ENCODE measurements around the gene CROCC2. TPM values are rescaled to one million over a fixed set of nuclear protein-coding genes. Genes with fewer than 3 reads are reported as not detected.
A peak's percentile ranks its signal among the peaks of the same experiment; 100 is the strongest.

CROCC2 gene
- polyA plus RNA-seq, 1 of the 3 experiments (the other 2 are of a cell fraction) = not detected

- H3K4me2 ChIP-seq = no peak overlapping the region
- no peaks in the 10 kb centered on the region for H3K9me3 ChIP-seq
- 79% methylated on average over 12 of the region's 19 CpGs for WGBS (ENCODE audit: low lambda C conversion rate)
- no peaks in the 10 kb centered on the region for H3K36me3 ChIP-seq (replicated peaks in 1 of 2; ENCODE audit: control insufficient read depth in 1 of 2, insufficient read depth in 2 of 2, low read length in 1 of 2)
- H3K9me2 ChIP-seq = no peaks in the 10 kb centered on the region
- no peak overlapping the region for H3K27ac ChIP-seq (ENCODE audit: low read depth in 2 of 2, low read length in 1 of 2)
- H3K4me3 ChIP-seq (ENCODE audit: low read depth in 2 of 2, low read length in 1 of 2) = no peak overlapping the region
- H4K20me1 ChIP-seq (ENCODE audit: insufficient read depth) = no peaks in the 10 kb centered on the region
- H3K79me2 ChIP-seq (ENCODE audit: insufficient read depth) = no peaks in the 10 kb centered on the region
- TF ChIP-seq FOXJ3 (CRISPR knock-in tag; IDR thresholded peaks at IDR 0.05) = no peak
- no peak for TF ChIP-seq RFX5 (IDR thresholded peaks at IDR 0.05; ENCODE audit: low read length)
- no peak for TF ChIP-seq GABPA (IDR thresholded peaks at IDR 0.05; ENCODE audit: low read depth)
- no peak for TF ChIP-seq NRF1 (IDR thresholded peaks at IDR 0.05; ENCODE audit: low read depth, low read length)
- TF ChIP-seq ELF1 (IDR thresholded peaks at IDR 0.05) = no peak
- no peak for TF ChIP-seq MEF2A (IDR thresholded peaks at IDR 0.05; ENCODE audit: borderline replicate concordance, low read depth)
- no peak for TF ChIP-seq NFIC (IDR thresholded peaks at IDR 0.05; ENCODE audit: borderline replicate concordance)
- TF ChIP-seq TCF12 (IDR thresholded peaks at IDR 0.05) = no peak
- TF ChIP-seq RAD21 (IDR thresholded peaks at IDR 0.05; ENCODE audit: low read length) = no peak
- peaks cover 7 to 40% of the 10 kb centered on the region in 2 experiments; a peak in 2 of 4 replicates for H3K4me1 ChIP-seq (ENCODE audit: control insufficient read depth in 1 of 2, insufficient read depth in 2 of 2, low read depth in 1 of 2, low read length in 1 of 2)
- H3K27me3 ChIP-seq (ENCODE audit: insufficient read depth) = no peaks in the 10 kb centered on the region
- POLR2A ChIA-PET = no interaction called here
- CTCF ChIA-PET = interaction anchor here (1.9 to 2.6 kb wide), 2 partner anchors 65 to 160 kb away, joined by 6 to 7 read pairs; no protein-coding TSS in a partner anchor
- H2AFZ ChIP-seq (ENCODE audit: low read depth) = no peak overlapping the region
- no peak overlapping the region for H3K9ac ChIP-seq
- peak; percentile 34 for DNase-seq
- no peaks in the 10 kb centered on the region for H3F3A ChIP-seq (replicated peaks; ENCODE audit: insufficient read depth)
Observed at GRCh38 chr2:240919161-240919781, 13.1 kb downstream of the CROCC2 start.

DNA sequence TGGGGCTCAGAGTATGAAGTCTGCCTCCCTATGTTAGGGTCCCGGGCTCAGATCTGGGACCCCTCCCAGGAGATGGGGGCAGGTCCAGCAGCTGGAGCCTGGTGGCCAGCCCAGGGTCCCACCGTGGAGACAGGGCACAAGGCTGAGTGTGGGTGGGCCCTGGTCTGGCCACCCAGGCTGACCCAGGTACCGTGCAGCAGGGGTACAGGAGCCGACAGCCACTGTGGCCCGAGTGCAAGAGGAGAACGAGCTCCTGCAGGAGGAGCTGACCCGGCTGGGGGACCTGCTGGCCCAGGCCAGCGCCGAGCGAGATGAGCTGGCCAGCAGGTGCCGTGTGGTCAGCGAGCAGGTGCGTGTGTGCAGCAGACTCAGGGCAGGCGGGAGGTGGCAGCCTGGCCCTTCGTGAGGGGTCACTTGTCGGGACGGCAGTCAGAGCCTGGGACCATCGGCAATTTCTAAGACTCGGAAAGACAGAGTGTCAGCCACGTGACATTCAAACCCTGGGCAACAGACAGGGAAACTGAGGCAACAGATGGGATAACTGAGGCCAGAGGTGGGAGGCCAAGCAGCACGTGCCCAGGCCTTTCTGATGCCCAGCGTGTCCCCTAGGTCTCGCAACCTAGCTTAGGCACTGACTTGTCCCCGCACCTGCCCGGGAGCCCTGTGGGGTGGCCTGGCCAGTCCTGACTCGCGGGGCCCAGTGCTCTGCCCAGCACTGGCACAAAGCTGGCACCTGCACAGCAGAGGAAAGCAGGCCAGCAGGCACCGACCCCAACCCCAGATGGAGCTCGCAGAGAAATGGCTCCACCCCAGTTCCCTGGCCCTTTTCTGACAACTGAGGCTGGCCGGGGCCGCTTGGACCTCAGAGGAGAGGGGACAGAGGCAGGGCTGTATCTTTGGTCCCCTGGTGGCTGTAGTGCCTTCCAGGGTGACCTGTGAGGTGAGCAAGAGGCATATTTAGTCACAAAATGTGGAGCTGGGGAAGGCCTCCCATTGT lies 13.9 kb downstream of the CROCC2 start:
- Histone ChIP-seq H3K27me3 (ENCODE audit: insufficient read depth) (no peaks in the 10 kb centered on the region), H3K9me2 (no peaks in the 10 kb centered on the region), H3F3A (replicated peaks; ENCODE audit: insufficient read depth) (no peaks in the 10 kb centered on the region), H3K9me3 (no peaks in the 10 kb centered on the region), H2AFZ (ENCODE audit: low read depth) (no peak overlapping the region), H4K20me1 (ENCODE audit: insufficient read depth) (no peaks in the 10 kb centered on the region), H3K9ac (no peak overlapping the region), H3K4me2 (no peak overlapping the region), H3K4me3 (ENCODE audit: low read depth in 2 of 2, low read length in 1 of 2) (no peak overlapping the region), H3K27ac (ENCODE audit: low read depth in 2 of 2, low read length in 1 of 2) (no peak overlapping the region), H3K36me3 (replicated peaks in 1 of 2; ENCODE audit: control insufficient read depth in 1 of 2, insufficient read depth in 2 of 2, low read length in 1 of 2) (no peaks in the 10 kb centered on the region), H3K4me1 (ENCODE audit: control insufficient read depth in 1 of 2, insufficient read depth in 2 of 2, low read depth in 1 of 2, low read length in 1 of 2) (peaks cover 7 to 35% of the 10 kb centered on the region in 2 experiments; a peak in 2 of 4 replicates), H3K79me2 (ENCODE audit: insufficient read depth) (no peaks in the 10 kb centered on the region)
- ChIA-PET POLR2A (no interaction called here), CTCF (interaction anchor here (1.0 to 2.6 kb wide), 3 partner anchors 64 to 159 kb away, joined by 3 to 7 read pairs (median 6); no protein-coding TSS in a partner anchor)
- peak; percentile 21 for DNase-seq
- WGBS (ENCODE audit: low lambda C conversion rate) = 94% methylated on average over 21 of the region's 31 CpGs
- TF ChIP-seq MEF2A (IDR thresholded peaks at IDR 0.05; ENCODE audit: borderline replicate concordance, low read depth) = no peak
- TF ChIP-seq GATA2 (CRISPR knock-in tag; IDR thresholded peaks at IDR 0.05) = no peak
- no peak for TF ChIP-seq TEAD4 (IDR thresholded peaks at IDR 0.05; ENCODE audit: borderline replicate concordance, insufficient read depth)
- TF ChIP-seq, protein P1, sequence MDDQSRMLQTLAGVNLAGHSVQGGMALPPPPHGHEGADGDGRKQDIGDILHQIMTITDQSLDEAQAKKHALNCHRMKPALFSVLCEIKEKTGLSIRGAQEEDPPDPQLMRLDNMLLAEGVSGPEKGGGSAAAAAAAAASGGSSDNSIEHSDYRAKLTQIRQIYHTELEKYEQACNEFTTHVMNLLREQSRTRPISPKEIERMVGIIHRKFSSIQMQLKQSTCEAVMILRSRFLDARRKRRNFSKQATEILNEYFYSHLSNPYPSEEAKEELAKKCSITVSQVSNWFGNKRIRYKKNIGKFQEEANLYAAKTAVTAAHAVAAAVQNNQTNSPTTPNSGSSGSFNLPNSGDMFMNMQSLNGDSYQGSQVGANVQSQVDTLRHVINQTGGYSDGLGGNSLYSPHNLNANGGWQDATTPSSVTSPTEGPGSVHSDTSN (IDR thresholded peaks at IDR 0.05) = no peak
- no peak for TF ChIP-seq RAD21 (IDR thresholded peaks at IDR 0.05; ENCODE audit: low read length)
- TF ChIP-seq, protein P2, sequence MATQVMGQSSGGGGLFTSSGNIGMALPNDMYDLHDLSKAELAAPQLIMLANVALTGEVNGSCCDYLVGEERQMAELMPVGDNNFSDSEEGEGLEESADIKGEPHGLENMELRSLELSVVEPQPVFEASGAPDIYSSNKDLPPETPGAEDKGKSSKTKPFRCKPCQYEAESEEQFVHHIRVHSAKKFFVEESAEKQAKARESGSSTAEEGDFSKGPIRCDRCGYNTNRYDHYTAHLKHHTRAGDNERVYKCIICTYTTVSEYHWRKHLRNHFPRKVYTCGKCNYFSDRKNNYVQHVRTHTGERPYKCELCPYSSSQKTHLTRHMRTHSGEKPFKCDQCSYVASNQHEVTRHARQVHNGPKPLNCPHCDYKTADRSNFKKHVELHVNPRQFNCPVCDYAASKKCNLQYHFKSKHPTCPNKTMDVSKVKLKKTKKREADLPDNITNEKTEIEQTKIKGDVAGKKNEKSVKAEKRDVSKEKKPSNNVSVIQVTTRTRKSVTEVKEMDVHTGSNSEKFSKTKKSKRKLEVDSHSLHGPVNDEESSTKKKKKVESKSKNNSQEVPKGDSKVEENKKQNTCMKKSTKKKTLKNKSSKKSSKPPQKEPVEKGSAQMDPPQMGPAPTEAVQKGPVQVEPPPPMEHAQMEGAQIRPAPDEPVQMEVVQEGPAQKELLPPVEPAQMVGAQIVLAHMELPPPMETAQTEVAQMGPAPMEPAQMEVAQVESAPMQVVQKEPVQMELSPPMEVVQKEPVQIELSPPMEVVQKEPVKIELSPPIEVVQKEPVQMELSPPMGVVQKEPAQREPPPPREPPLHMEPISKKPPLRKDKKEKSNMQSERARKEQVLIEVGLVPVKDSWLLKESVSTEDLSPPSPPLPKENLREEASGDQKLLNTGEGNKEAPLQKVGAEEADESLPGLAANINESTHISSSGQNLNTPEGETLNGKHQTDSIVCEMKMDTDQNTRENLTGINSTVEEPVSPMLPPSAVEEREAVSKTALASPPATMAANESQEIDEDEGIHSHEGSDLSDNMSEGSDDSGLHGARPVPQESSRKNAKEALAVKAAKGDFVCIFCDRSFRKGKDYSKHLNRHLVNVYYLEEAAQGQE (IDR thresholded peaks at IDR 0.05; ENCODE audit: low read depth, low read length) = no peak
- no peak for TF ChIP-seq NFIC (IDR thresholded peaks at IDR 0.05; ENCODE audit: borderline replicate concordance)
- TF ChIP-seq IRF3 (IDR thresholded peaks at IDR 0.05; ENCODE audit: low read depth, low read length) = no peak
- TF ChIP-seq, protein P3, sequence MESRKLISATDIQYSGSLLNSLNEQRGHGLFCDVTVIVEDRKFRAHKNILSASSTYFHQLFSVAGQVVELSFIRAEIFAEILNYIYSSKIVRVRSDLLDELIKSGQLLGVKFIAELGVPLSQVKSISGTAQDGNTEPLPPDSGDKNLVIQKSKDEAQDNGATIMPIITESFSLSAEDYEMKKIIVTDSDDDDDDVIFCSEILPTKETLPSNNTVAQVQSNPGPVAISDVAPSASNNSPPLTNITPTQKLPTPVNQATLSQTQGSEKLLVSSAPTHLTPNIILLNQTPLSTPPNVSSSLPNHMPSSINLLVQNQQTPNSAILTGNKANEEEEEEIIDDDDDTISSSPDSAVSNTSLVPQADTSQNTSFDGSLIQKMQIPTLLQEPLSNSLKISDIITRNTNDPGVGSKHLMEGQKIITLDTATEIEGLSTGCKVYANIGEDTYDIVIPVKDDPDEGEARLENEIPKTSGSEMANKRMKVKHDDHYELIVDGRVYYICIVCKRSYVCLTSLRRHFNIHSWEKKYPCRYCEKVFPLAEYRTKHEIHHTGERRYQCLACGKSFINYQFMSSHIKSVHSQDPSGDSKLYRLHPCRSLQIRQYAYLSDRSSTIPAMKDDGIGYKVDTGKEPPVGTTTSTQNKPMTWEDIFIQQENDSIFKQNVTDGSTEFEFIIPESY (IDR thresholded peaks at IDR 0.05; ENCODE audit: borderline replicate concordance, low read depth) = no peak
- no peak for TF ChIP-seq CHD2 (IDR thresholded peaks at IDR 0.05; ENCODE audit: low read length, partially characterized antibody)
- no peak for TF ChIP-seq SMC3 (IDR thresholded peaks at IDR 0.05; ENCODE audit: low read depth, low read length)
